Endothelial cell (in vitro differentiated cells): Measurements from ENCODE around the gene SGTA. TPM values are rescaled to one million over a fixed set of nuclear protein-coding genes. Genes with fewer than 3 reads are reported as not detected.

Source experiments
- DNase-seq: peaks from one replicate; pipeline ENCODE4 v3.0.0; 2021; ENCODE audit warnings: low spot score
- H3K27ac Mint-ChIP-seq: one replicate; pipeline ENCODE4 v1.8.0; 2021; ENCODE audit warnings: mixed read lengths, inconsistent platforms; ENCODE audit not compliant: unreplicated experiment
- H3K27me3 Mint-ChIP-seq: one replicate; pipeline ENCODE4 v1.8.0; 2021; ENCODE audit warnings: mild to moderate bottlenecking, moderate library complexity, mixed read lengths, inconsistent platforms; ENCODE audit not compliant: unreplicated experiment
- H3K36me3 Mint-ChIP-seq: one replicate; pipeline ENCODE4 v1.8.0; 2021; ENCODE audit warnings: mild to moderate bottlenecking, low read depth, mixed read lengths, inconsistent platforms; ENCODE audit not compliant: unreplicated experiment
- H3K4me1 Mint-ChIP-seq: one replicate; pipeline ENCODE4 v1.8.0; 2021; ENCODE audit warnings: mild to moderate bottlenecking, mixed read lengths, inconsistent platforms; ENCODE audit not compliant: unreplicated experiment
- H3K4me3 Mint-ChIP-seq: one replicate; pipeline ENCODE4 v1.8.0; 2021; ENCODE audit warnings: mild to moderate bottlenecking, mixed read lengths, inconsistent platforms; ENCODE audit not compliant: unreplicated experiment
- H3K9me3 Mint-ChIP-seq: one replicate; pipeline ENCODE4 v1.8.0; 2021; ENCODE audit warnings: mixed read lengths, inconsistent platforms; ENCODE audit not compliant: unreplicated experiment
- total RNA-seq: library from RNA; stranded (reverse); fragmentation: NEBNext Ultra II Directional; extraction: Animal tissue kit (Norgen Biotek cat#: 25700); gene quantifications from one replicate; pipeline ENCODE4 v1.2.1, GENCODE V29; 2021; ENCODE audit not compliant: unreplicated experiment
- TF ChIP-seq, protein P1 (sequence below): fragments of 200-600 bp; sonication (generic); IDR thresholded peaks from one replicate; pipeline ENCODE4 v1.5.0; 2021; ENCODE audit warnings: antibody characterized with exemption; ENCODE audit not compliant: unreplicated experiment

The SGTA gene
- total RNA-seq, 1 donor from 2014 or later: 60.4 TPM

DNA sequence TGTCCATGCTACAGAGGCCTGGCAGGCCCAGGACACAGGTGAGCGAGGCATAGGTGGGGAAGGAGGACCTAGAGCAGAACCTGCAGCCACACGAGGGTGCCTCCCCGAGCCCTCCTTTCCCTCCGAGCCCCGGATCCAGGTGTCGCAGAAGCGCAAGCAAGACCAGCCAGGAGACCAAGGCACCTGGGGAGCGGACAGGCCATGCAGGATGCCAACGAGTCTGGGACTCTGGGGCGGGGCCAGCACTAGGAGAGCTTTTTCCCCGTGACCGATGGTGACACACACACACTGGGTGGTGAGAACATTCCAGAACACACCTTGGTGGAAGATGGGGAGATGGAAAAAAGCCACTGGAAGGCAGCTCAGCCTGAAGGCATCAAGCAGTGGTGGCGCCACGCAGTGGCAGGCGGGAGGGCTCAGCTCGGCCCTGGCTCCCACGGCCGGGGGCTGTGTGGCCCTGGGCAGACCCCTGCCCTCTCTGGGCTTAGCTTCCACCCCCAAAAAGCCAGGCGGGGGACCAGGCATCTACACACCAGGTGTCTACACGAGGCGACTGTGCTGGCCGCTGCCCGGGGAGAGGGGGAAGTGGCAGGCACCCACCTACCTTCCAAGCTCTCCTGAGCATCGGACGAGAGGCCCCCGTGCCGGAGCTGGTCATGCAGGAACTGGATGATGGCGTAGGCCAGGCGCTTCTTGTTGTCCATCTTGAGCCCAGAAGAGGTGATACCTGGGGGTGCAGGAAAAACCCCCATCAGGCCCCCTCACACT is 14.5 kb downstream of the SGTA start:
- H3K36me3 Mint-ChIP-seq: peaks cover 5% of the 10 kb centered on the region
- DNase-seq: no peak
- H3K27me3 Mint-ChIP-seq: peaks cover 2% of the 10 kb centered on the region
- TF ChIP-seq, protein P1, sequence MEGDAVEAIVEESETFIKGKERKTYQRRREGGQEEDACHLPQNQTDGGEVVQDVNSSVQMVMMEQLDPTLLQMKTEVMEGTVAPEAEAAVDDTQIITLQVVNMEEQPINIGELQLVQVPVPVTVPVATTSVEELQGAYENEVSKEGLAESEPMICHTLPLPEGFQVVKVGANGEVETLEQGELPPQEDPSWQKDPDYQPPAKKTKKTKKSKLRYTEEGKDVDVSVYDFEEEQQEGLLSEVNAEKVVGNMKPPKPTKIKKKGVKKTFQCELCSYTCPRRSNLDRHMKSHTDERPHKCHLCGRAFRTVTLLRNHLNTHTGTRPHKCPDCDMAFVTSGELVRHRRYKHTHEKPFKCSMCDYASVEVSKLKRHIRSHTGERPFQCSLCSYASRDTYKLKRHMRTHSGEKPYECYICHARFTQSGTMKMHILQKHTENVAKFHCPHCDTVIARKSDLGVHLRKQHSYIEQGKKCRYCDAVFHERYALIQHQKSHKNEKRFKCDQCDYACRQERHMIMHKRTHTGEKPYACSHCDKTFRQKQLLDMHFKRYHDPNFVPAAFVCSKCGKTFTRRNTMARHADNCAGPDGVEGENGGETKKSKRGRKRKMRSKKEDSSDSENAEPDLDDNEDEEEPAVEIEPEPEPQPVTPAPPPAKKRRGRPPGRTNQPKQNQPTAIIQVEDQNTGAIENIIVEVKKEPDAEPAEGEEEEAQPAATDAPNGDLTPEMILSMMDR: no peak
- no peaks in the 10 kb centered on the region for H3K9me3 Mint-ChIP-seq
- no peaks in the 10 kb centered on the region for H3K4me1 Mint-ChIP-seq
- H3K4me3 Mint-ChIP-seq: no peak overlapping the region
- no peak overlapping the region for H3K27ac Mint-ChIP-seq

DNA sequence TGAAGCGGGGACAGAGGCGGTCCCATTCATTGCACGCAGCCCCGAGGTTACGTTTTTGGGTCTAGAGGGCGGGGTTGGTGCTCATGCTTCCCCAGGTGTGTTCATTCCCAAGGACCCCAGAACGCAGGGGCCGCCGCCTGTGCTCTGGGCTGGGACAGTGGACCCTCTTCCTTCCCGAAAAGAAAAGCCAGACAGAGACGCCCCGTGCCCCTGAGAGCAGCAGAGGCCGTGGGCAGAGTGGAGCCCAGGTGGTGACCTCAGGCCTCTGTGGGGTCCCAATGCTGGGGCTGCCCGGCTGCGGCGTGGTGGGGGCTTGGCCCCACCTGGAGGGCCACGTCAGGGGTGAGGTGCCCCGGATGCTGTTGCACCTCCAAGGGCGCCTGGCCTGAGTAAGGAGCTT is 15.4 kb downstream of the SGTA start:
- Mint-ChIP-seq H3K27me3 (peaks cover 2% of the 10 kb centered on the region), H3K36me3 (peaks cover 5% of the 10 kb centered on the region), H3K4me1 (no peaks in the 10 kb centered on the region), H3K27ac (no peak overlapping the region), H3K4me3 (no peak overlapping the region), H3K9me3 (no peaks in the 10 kb centered on the region)
- DNase-seq: no peak
- TF ChIP-seq, protein P1: no peak

DNA sequence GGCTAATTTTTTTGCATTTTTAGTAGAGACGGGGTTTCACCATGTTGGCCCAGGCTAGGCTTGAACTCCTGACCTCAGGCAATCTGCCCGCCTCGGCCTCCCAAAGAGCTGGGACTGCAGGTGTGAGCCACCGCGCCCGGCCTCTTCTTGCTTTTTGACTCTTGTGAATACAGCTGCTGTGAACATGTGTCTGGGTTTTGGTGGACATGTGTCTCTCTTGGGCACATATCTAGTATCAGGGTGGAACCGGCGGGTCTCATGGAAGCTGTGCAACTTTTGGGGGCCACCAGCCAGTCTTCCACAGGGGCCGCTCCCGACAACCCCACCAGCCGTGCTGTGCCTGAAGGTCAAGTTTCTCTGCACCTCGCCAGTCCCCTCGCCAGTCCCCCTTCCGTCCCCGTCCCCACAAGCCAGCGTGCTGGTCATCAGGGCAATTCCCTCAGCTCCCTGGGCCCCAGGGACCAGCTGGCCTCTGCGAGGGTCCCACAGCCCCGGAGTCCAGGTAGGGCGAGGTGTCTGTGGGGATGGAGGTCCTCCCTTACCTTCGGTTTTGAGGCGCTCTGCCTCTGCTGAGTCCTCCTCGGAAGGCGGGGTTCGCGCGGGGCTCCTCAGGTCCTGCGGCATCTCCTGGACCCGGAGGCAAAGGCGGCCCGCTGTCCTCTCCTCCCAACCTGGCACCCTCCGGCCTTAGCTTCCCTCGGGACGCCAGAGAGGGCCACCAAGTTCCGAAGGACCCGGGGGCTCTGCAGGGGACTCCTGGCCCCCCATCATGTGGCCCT is 16.3 kb downstream of the SGTA start:
- Mint-ChIP-seq H3K4me1 (no peaks in the 10 kb centered on the region), H3K9me3 (no peaks in the 10 kb centered on the region), H3K36me3 (no peaks in the 10 kb centered on the region), H3K27me3 (peaks cover 2% of the 10 kb centered on the region), H3K27ac (no peak overlapping the region), H3K4me3 (no peak overlapping the region)
- TF ChIP-seq, protein P1: no peak
- DNase-seq: no peak

DNA sequence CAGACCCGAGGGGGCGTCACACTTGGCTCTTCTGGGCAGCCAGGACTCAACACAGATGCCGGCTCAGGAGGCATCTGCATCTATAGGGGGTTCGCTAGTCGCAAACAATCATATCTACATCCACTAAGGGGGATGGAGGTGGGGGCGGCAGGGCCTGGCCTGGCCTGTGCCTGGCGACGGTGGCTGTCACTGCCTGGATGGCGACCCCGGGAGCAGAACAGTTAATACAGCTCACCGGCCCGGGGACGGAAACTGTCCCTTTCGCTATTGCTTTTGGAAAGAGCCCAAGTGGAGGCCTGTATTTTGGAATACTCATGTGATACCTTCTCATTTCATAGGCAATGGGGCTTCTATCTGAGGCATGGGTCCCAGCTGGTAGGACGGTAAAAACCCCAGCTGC is 17.7 kb downstream of the SGTA start:
- Mint-ChIP-seq H3K27ac (no peak overlapping the region), H3K4me3 (no peak overlapping the region), H3K4me1 (no peaks in the 10 kb centered on the region), H3K36me3 (no peaks in the 10 kb centered on the region), H3K27me3 (peaks cover 2% of the 10 kb centered on the region), H3K9me3 (no peaks in the 10 kb centered on the region)
- TF ChIP-seq, protein P1: no peak
- DNase-seq: no peak

DNA sequence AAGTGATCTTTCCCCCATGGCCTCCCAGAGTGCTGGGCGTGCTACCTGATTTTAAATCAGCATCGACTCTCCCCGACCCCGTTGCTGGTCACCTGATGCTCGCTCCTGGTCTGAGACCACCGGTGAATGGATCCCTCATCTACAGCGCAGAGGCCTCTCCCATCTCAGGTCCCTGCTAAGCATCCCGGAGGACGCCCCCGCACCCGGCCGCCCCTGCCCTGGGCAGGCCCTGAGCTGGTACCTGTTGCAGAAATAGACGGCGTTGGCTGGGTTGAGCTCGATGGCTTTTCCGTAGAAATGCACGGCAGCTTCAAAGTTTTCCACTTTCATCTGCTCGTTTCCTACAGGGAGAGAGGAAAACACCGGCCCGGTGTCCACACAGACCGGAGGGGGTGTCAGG is 18.1 kb downstream of the SGTA start:
- H3K27ac Mint-ChIP-seq: no peak overlapping the region
- H3K9me3 Mint-ChIP-seq: no peaks in the 10 kb centered on the region
- H3K36me3 Mint-ChIP-seq: no peaks in the 10 kb centered on the region
- H3K4me1 Mint-ChIP-seq: no peaks in the 10 kb centered on the region
- H3K4me3 Mint-ChIP-seq: no peak overlapping the region
- H3K27me3 Mint-ChIP-seq: peaks cover 2% of the 10 kb centered on the region
- TF ChIP-seq, protein P1: no peak
- no peak for DNase-seq
